T-helper 2 cell treated with Interferon-gamma antibody and Interleukin-4, amounts not matched to agents 100 ng/mL and 5 ng/mL, for 36 hours (primary cell): Measurements from ENCODE around the gene STAB1. TPM values are rescaled to one million over a fixed set of nuclear protein-coding genes. Genes with fewer than 3 reads are reported as not detected.
"Not testable (repeated sequence)": the region's sequence is repeated elsewhere in the genome, so short reads cannot be mapped to it uniquely, and the experiment has no call there.

Source experiments
- intact Hi-C: fragments of 100-400 bp; cut with micrococcal nuclease; formaldehyde crosslinking; loops from one replicate; pipeline ENCODE4 v1.15.1; 2023
- total RNA-seq: library from RNA; stranded (reverse); gene quantifications from 2 replicates; pipeline ENCODE4 v1.2.3, GENCODE V29; 2022

The STAB1 gene
- total RNA-seq, 1 donor from 2014 or later, result 0.05 TPM

- intact Hi-C loops, result no loop called here
Observed at GRCh38 chr3:52521488-52521824, 26.3 kb downstream of the STAB1 start.

- intact Hi-C loops, result no loop called here
Observed at GRCh38 chr3:52521881-52522650, 26.9 kb downstream of the STAB1 start.

GRCh38 chr3:52522651-52523251 lies 27.6 kb downstream of the STAB1 start:
- intact Hi-C loops, result no loop called here

GRCh38 chr3:52523386-52524257 lies 28.5 kb downstream of the STAB1 start:
- intact Hi-C loops, result no loop called here

GRCh38 chr3:52524258-52524751 lies 29.2 kb downstream of the STAB1 start:
- intact Hi-C loops, result no loop called here

DNA sequence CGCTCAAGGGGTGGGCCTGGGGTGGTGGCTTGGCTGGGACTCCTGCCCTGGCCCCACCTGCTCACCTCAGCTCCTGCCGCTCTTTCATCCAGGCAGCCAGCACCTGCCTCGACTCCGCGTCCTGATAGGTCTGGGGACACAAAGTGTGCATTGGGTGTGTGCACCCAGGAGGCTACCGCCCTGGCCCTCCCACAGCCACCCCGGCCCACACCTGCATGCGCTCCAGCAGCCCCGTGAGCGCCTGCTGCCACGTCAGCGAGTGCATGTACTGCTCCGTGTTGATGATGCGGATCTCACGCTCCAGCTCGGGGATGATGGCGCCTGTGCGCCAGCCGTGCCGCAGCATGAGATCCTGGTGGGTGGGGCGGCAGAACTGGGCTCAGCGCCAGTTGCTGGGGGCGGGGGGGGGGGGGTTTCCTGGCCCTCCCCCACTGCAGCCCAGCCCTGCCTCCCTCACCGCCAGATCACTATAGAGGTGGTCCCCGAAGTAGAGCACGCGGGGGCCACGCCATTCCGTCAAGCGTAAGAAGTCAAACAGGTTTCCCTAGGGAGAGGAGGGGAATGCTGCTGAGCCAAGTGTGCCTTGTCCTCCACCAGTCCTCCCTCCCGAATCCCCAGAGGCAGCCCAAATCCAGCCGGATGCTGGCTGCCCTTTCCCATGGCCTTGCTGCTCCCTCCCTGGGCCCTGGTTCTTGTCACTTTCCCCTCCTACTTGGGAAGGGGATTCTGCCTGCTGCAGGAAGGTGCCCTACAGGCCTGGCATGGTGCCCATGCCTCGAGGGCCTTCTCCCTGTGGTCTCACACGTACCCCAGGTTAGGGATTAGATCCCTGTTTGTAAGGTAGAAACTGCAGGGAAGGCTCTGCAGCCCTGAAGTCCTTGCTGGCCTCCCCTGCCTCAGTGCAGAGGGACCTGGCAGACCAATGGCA lies 29.9 kb downstream of the STAB1 start:
- intact Hi-C loops, result no loop called here

DNA sequence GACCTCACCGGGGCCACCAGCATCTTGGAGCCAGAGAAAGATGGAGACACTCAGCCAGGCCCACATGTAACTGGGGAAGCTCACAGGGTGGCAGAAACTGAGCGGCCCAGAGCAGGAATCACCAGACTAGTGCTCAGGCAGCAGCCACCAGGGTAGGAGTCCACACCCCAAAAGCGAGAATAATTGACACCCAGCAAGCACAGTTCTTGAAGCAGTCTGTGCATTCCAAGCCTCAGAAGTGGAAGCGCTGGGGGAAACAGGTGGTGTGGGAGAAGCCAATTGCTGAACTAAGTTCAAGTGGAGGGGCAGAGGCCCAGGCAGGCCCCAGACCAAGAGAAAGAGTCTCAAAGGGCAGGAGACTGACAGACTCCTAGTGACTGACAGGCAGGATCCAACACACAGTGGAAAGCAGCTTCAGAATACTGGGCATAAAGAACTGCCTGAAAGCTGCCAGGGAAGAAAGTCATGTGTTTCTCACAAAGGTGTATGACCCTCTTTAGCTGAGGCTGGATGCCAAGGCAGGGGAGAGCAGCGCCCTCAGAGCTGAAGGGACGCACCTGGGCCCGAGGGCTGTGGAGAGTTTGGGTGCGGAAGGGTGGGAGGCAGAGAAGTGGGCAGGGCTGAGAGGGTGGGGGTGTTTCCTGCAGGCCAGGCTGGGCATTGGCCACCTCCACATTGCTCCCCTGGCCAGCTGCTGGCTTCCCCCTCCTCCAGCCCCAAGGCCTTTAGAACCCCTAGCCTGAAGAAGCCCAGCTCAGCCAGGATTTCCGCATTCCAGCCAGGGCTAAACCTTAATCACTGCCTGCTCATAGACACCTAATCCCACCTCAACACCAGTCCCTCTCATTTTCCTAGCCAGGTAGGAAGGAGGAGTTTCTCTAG lies 30.8 kb downstream of the STAB1 start:
- intact Hi-C loops, result no loop called here

DNA sequence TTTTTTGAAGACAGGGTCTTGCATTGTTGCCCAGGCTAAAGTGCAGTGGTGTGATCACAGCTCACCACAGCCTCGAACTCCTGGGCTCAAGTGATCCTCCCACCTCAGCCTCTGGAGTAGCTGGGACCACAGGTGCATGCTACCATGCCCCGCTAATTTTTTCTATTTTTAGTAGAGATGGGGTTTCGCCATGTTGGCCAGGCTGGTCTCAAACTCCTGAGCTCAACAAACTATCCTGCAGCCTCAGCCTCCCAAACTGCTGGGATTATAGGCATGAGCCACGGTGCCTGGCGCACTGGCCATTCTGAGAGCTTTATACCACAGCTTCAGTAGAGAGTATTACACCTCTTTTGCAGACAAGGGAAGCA lies 31.5 kb downstream of the STAB1 start:
- intact Hi-C loops, result not testable (repeated sequence)

DNA sequence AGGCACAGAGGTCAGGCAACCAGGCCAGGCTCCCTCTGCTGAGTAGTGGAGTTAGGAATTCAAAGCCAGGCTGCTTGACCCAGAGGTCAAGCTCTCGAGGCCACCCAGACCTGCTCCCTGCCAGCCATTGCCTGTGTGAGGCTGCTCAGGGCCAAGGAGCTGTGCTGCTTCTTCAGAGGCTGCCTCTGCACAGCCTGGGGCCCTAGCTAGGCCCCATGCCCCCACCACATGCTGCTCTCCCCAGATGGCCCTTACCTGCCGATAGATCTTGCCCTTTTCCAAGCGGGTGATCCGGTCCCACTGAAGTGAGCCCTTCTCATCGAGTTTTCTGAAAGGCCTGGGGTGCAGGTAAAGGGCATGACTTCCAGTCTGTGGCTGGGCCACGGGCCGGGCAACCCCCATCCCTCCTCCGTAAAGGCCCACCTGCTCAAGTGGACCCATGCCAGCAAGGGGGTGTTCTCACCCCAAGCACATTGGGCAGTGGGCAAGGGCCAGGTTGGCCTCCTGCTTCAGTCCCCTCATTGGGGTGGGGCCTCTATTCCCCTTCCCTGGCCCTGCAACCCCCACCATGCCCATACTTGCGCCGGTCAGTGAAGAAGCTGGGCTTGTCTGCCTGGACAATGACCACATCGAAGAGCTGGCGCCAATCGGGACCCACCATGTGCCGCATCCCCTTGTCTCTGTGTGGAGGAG lies 32.0 kb downstream of the STAB1 start:
- intact Hi-C loops, result no loop called here

DNA sequence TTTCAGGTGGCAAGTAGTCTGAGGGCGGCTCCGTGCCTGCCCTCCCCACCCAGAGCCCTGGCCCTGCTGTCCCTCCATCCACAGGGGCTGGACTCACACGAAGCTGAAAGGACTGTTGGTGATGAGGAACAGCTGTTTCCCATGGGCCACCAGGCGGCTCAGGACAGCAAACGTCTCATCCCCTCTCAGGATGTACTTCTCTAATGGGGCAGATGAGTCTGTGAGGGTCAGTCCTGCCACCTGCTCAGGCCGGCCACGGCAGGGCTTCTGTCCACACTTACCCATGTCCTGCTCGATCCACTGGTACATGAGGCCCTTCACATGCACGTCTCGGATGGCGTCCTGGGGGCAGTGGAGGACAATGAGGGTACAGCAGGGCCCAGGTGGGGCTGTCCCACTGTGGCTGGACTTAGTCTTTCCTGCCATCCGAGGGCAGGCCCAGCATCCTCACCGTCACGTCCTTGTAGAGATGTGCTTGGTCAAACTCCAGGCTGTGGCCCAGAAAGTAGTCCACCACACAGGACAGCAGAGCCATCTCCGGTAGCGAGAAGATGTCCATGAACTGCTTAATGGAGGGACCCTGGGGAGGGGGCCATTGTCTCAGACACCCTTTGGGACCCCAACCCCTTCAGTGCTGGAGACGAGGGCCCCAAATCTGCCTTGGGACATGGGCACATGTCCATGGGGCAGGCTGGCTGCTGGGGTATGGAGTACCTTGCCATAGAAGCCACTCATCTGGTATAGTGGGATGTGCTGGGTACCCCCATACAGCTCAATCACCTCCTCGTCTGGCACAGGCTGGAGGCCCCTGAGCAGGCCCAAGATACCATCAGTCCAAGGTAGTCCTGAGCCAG lies 32.8 kb downstream of the STAB1 start:
- intact Hi-C loops, result no loop called here

DNA sequence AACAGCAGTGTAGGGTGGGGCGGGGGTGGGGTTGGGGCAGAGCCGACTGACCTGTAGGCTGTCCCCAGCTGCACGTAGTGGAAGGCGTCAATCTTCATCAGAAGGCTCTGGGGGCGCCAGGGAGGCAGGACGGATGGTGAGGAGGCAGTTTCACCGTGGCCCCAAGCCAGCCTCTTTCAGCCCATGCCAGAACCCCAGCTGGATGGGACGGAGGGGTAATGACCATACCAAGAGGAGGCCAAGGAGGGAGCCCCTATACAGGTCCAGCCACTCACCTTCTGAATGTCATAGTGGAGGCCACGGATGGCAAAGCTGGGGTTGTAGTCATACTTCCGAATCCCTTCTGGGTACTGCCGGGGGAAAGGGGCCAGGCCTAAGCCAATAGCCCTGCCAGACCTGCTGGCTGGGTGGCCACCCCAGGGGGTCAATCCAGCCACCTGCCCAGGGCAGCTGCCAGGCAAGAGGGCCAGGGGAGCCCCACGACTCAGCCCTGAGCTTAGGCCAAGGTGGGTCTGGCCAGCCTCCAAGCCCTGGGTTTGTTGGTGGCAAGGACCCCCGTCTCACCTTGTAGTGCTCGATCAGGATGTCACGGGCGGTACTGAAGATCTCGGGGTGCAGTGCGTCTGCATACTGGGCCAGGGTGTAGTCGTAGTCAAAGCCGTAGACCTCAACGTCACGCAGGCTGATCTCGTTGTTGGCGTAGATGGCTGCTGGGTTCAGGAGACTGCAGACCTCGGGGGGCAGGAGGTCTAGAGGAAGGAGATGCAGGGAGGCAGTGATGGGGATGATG lies 33.6 kb downstream of the STAB1 start:
- intact Hi-C loops, result no loop called here

DNA sequence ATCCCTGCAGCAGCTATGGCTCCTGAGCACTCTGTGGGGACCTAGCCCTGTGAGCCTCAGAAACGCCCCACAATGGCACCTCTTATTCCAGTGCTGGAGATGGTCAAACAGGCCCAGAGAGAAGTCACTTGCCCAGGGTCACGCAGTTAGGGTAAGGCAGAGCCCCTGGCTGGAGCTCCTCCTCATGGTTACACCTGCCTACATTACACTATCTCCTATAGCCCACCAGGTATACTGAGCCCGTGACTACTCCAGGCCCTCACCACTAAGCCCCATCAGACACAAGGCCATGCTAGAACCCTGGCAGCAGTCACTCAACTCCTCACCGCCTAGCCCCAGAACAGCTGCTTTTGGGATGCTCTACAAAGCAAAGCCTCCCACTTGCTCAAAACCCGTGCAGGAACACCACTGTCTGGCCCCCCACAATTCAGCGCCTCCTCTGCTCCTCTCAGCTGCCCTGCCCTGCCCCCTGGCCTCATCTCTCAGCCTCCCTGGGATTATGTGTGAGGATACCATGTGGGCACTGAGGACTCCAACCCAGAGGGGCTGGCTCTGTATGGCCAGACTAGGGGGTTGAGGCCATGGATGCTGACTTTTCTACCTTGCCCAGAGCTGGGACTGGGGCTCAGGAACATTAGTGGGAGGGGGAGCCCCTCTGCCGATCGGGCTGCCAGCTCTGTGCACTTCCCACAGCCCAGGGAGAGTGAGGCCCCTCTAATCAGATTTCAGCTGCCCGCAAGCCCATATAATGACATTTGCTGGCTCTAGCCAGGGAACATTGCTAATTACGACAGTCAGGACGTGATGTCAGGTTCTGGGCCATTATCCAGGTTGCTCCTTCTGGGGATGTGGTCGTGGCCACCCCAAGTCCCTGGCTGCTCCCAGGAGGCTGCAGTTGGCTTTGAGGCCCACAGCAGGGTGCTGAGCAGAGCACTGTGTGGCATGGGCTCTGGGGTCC lies 34.5 kb downstream of the STAB1 start:
- intact Hi-C loops, result loop anchor here (10.0 kb wide), 2 partner anchors 255 to 515 kb away; partner anchors contain the start of genes SFMBT1 and WDR82

- intact Hi-C loops, result loop anchor here (10.0 kb wide), 2 partner anchors 256 to 514 kb away; partner anchors contain the start of genes SFMBT1 and WDR82
Observed at GRCh38 chr3:52530918-52531826, 36.0 kb downstream of the STAB1 start.

DNA sequence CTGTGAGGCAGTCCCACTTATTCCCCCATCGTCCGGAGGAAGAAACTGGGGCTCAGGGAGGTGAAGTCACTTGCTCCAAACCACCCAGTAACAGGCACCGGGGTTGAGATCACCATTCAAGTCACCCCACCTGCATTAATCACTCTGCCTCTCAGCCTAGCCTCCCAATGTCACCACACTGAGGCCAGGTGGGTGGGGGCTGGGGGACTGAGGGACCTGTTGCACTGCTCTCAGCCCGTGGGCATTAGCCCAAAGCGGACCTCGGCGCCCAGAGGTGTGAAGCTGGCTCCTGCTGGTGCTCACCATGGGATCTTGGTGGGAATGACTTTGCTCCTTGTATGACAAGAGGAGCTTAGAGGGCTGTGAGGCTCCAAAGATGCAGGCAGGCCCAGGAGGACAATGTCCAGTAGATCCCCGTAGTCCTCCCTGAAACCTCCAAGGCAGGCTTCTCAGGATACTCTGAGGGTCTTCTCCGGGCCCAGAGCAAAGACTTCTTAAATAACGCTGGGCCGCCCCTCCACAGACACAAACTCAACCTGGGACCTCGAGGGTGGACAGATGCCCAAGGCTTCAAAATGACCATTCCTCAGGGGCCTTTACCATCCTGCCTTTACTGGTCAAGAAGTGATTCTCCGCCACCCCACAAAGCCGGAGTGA lies 36.9 kb downstream of the STAB1 start:
- intact Hi-C loops, result loop anchor here (2.0 to 10.0 kb wide), 3 partner anchors 153 to 513 kb away; partner anchors contain the start of genes PBRM1, SFMBT1 and WDR82

- intact Hi-C loops, result loop anchor here (2.0 to 10.0 kb wide), 3 partner anchors 152 to 512 kb away; partner anchors contain the start of genes PBRM1, SFMBT1 and WDR82
Observed at GRCh38 chr3:52532517-52532837, 37.3 kb downstream of the STAB1 start.
